Omental fat pad (tissue), 4 donors: Measurements from ENCODE around the gene LAMP1. TPM values are rescaled to one million over a fixed set of nuclear protein-coding genes. Genes with fewer than 3 reads are reported as not detected.

Experiments used
- ATAC-seq: fragments of 150-250 bp; one replicate; pipeline ENCODE4 v1.9.1; 2016; ENCODE audit warnings: mild to moderate bottlenecking, moderate library complexity; ENCODE audit not compliant: low FRiP score
- DNase-seq: peaks from one replicate; pipeline ENCODE4 v3.0.0-alpha.2; 2019; ENCODE audit warnings: low spot score
- CTCF ChIP-seq, 3 donors: fragments of 450-650 bp; IDR thresholded peaks; one replicate each; pipeline ENCODE4 v1.5.1; 2016 to 2017; ENCODE audit warnings: antibody characterized with exemption in 3 of 3, mild to moderate bottlenecking in 3 of 3, moderate library complexity in 2 of 3
- total RNA-seq, 4 donors: library from RNA; depleted of rRNA; stranded (reverse); fragments of >200 nt; gene quantifications; one replicate each; pipeline ENCODE4 v1.1.0, GENCODE V29; 2016

Gene LAMP1
- total RNA-seq, 4 donors from 2014 or later = 91.0 to 132 (median 106) TPM

- no peak for ATAC-seq
- no peak for TF ChIP-seq CTCF (IDR thresholded peaks at IDR 0.05)
- DNase-seq = no peak
Measured at GRCh38 chr13:113283904-113284303, 13.1 kb upstream of the LAMP1 start.

GRCh38 chr13:113288880-113289279, 8.2 kb upstream of the LAMP1 start:
- DNase-seq = no peak
- no peak for TF ChIP-seq CTCF (IDR thresholded peaks at IDR 0.05)
- ATAC-seq = no peak

- no peak for TF ChIP-seq CTCF (IDR thresholded peaks at IDR 0.05)
- no peak for ATAC-seq
- no peak for DNase-seq
Measured at GRCh38 chr13:113291129-113291528, 5.9 kb upstream of the LAMP1 start.

- no peak for TF ChIP-seq CTCF (IDR thresholded peaks at IDR 0.05)
- DNase-seq (no peak), ATAC-seq (no peak)
Measured at GRCh38 chr13:113292021-113292862, 4.8 kb upstream of the LAMP1 start.

GRCh38 chr13:113293686-113294085, 3.4 kb upstream of the LAMP1 start:
- no peak for ATAC-seq
- DNase-seq = no peak
- no peak for TF ChIP-seq CTCF (IDR thresholded peaks at IDR 0.05)

GRCh38 chr13:113295776-113296175, 1.3 kb upstream of the LAMP1 start:
- no peak for TF ChIP-seq CTCF (IDR thresholded peaks at IDR 0.05)
- DNase-seq = no peak
- ATAC-seq = no peak
